ENCODE data around the gene IP6K3.

IP6K3 gene

DNA sequence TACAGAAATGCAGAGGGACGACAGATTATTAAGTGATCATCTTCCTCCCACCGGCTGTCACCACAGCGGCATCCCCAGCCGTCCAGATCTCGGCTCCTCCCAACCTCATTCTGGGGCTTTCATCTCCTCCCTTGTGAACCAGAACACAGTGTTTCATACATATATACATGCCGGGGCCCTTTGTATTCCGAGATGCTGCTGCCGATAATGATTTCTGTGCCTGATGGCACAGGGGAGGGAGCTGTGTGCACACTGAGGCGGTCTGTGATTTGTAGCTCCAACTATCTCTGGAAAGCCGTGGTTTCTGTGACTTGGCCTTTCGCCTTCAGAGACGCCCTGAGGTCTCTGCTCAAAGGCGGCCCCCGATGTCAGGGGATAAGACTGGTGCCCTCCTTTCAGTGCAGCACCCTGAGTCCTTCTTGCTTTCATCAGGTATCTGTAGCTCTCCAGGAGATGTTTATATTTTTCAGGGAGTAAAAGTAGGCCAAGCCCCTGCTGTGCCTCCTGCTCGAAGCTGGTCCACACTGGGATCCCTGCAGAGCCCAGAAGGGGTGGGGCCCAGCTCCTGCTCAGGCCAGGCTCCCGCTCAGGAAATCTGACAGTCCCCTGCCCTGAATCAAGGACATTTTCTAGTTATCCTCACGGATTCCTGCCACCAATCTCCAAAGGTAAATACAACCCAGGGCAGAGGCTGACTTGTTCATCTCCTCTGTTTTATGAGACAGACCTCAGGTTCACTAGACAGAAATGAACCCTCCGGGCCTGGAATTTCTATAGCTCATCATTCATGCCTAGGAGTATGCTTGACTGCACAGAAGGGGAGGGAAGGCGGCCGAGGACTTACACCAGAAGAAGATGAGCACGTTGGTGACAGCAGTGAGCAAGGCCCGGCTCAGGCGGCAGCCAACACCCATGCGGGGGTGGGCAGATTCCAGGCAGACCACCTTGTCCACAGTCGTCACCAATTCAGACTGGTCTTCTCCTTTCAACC lies 31.0 kb upstream of the IP6K3 start:
- no peak for DNase-seq (ENCODE audit: low read depth)

DNA sequence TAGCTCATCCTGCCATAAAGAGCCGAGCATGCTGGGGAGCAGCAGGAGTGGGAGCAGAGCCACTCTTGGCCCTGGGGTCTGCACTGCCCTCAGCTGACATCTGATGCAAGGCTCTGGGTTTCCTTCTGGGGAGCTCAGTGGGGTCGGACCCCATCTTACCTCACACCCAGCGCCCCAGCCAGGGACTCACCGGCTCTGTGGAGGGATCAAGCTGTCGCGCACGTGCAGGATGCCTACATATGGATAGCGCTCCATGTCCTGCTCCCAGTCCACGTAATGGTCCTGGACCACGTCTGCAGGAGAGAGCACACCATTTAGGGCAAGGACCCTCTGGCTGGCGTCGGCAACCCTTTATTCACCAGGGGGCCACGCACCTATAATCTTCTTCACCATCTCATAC lies 30.1 kb upstream of the IP6K3 start:
- DNase-seq (ENCODE audit: low read depth) = no peak

DNA sequence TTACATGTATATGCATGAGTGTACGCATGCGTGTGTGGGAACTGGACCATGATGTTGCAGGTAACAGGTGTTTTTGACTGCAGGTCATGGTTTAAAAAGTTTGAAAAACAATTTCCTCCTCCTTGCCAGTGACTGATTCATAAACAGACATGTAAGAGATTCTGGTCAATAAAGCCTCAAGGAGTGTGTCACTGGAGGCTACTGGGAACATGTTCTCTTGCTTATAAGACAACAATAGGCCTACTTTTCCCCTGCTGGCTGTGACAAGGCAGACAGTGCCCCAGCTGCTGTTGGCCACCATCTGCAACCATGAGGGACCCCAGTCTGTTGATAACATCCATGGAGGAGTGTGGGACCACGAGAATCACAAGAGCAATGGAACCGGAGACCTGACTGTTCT lies 29.5 kb upstream of the IP6K3 start:
- DNase-seq (ENCODE audit: low read depth) = no peak

DNA sequence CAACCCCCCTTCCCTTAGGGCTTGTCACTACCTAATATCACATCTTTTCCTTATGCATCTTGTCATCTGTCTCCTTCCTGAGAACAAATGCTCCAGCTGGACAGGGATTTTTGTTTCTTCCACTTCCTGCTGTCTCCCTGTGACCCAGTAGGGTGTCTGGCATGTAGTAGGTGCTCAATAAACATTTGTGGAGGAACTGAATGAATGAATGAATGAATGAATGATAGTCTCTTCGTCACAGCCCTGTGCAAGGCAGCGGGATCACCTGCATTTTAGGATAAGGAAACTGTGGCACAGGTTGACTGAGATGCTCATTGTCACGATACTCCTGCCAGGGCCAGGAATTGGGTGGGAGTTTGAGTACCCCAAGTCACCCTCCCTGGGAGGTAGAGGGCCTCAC lies 28.1 kb upstream of the IP6K3 start:
- DNase-seq (ENCODE audit: low read depth) = no peak

DNA sequence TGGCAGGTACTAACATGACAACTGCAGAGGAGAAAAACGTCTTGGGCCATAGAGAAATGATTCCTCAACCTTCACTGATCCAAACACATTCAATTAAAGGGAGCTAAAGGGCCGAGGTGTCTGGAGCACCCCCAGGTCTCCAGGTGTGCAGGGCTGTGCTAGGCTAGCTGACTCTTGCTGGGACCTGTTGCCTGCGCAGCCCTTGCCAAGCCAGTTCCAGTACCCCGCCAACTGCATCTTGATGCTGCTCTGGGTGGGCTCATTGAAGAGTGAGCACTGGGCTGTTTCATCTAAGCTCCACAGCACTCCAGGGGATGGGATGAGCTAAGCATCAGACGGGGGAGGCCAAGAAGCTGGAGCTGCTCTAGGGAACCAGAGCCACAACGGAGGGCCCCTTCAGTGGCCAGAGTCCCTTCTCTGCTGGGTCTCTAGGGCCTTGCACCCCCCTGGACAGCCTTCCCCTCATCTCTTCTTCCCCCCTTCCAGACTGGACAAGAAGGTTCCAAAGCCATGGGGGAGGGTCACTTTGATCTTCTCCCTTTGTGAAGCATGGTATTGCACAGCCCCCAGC lies 26.3 kb upstream of the IP6K3 start:
- no peak for DNase-seq (ENCODE audit: low read depth)

DNA sequence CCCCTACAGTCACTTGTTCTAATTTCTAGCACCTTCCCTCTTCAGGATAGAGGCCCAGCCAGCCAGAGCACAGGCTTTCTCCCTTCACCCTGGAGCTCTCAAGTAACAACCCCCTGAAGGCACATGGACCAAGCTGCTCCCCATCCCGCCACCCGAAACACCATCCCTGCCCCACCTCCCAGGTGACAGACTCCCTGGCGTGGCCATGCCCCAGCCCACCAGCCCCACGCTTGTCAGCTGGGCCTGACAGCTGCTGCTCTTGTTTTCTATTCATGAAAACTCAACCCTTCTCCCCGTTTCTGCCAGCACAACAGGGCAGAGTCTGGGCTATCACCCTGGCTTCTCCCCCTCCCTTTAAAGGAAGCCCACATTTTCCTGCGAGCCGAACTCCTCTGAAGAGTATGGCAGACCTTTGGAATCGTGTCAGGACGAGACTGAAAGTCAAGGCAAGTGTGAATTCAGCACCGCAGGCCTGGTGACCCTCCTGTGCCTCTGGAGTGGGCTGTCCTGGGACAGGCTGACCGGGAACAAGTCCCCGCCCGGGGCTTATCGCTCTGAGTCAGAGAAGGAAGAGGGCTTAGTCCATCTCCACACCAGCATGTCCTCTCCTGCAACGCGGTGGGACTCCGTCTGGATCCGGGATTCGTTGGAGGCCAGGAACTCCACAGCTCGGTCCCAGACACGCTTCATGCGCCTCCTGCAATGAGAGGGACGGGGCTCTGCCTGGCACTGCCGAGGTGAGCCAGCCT lies 25.6 kb upstream of the IP6K3 start:
- DNase-seq (ENCODE audit: low read depth) = no peak

DNA sequence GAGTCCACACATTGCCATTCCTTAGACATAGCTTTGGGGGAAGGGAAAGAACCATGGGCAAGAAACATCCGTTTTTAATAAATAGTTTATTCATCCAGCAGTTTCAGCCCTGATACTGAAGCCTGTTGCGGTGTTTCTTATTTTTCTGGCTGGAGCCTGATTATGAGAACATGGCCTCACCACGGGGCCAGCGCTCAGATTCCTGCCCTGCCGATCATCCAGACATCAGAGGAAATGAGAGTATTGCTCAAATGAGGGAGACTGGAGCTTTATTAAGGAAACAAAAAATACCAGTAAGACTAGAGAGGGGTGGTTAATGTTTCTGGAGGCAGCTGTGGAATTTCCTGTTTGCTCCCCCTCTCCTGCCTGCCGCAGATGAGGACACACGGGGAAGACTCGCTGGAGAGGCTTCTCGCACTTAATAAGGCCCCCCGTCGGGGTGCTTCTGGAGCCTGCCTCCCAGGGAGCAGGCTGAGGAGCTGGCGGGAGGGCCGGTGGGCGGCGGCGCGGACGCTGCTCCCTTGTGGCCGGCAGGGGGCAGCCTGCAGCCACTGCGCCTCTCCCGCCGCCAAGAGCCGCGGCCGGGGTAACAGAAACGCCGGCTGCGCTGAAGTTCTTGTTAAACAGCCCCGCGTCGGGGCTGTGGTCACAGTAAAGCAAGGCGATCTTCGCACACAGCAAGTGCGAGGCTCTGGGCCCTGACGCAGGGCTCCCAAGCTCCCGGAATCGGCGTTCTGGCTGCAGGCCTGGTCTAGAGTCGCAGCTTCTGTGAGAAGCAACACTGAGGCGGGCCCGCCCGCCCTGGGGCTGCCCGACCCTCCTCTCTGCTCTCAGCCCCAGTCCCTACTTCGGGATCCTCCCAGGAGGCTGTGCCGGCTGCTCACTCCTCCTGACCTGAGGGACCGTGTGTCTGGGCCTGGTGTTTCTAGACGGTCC lies 24.7 kb upstream of the IP6K3 start:
- DNase-seq (ENCODE audit: low read depth) = peak; percentile 87

DNA sequence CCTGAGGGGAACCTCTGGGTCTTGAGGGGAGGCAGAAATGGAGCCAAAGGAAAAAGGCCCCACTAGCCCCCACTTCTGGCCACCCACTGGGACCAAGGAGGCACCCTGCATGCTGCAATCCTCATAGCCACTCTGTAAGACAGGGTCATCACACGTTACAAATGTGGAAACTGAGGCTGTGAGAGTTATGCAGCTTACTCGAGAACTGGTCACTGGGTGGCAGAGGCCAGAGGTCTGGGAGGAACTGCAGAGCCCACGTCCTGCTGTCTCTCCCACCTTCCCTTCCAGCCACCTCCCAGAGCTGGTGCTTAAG lies 24.1 kb upstream of the IP6K3 start:
- no peak for DNase-seq (ENCODE audit: low read depth)

DNA sequence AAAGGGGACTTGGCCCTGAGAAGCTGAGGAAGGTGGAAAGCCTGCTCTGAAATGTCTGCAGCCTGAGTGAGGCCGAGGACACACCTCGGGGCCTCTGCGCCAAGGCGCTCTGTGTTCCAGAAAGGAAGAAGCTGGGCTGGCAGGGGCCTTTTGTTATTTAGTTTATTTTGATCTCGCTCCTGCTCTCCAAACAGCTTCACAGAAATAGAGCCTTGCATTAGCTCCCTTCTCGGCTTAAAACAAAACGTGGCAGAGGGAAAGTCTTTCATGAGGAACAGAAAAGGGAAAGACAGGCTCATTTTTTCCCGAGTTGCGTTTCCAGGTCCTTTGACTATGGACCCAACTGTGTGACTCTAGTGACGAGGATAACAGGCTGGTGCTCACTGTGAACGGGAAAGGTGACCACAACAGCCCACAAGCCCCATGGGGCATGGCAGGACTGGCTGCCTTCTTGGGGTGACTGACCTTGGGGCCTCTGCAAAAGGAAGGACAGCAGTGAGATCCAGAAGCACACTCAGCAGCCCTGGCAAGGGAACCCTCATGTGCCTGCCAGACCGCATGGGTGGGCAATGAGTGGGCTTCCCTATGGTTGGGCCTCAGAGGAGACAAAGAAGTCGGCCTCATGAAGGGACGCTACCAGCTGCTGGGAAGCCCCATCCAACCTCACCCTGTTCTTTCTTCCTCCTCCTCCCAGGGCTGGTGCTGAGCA lies 23.6 kb upstream of the IP6K3 start:
- no peak for DNase-seq (ENCODE audit: low read depth)

DNA sequence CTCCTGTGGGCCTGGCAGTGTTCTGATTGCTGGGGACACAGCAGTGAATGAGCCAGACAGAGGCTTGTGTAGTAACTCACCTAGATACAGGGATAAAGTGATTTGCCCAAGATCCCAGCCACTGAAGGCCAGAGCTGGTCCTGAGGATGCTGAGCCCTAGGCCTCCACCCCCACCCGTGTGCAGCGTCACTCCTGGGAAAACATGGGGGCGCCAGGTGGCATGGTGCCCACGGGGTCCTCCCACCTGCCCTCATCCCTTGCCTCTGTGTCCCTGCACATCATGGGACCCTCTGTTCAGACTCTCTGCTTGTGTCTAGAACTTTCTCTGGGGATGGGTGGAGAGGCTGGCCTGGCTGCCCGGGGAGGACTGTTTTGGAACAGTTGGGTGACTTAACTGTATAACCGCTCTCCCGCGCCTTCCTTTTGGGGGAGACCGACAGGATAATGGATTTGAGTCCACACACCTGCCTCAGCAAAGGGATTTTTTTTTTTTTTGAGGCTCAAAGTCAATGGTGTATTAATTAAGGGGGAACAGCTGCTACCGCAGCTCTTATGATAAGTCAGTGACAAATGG lies 22.6 kb upstream of the IP6K3 start:
- DNase-seq (ENCODE audit: low read depth) = no peak

DNA sequence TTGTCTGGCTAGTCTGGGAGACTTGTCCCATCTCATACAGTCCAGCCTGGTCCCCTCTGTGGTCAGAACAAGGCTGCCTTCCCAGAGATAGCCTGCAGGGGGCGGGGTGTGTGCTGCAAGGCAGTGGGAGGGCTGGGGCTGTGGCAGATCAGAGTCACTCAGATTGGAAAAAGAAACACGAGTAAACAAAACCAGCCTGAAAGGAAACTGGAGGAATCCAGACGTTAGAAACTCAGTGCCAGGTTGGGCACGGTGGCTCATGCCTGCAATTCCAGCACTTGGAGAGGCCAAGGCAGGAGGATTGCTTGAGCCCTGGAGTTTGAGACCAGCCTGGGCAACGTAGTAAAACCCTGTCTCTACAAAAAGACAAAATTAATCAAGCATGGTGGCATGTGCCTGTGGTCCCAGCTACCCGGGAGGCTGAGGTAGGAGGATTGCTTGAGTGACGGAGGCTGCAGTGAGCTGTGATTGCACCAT lies 22.0 kb upstream of the IP6K3 start:
- peak; percentile 75 for DNase-seq (ENCODE audit: low read depth)

DNA sequence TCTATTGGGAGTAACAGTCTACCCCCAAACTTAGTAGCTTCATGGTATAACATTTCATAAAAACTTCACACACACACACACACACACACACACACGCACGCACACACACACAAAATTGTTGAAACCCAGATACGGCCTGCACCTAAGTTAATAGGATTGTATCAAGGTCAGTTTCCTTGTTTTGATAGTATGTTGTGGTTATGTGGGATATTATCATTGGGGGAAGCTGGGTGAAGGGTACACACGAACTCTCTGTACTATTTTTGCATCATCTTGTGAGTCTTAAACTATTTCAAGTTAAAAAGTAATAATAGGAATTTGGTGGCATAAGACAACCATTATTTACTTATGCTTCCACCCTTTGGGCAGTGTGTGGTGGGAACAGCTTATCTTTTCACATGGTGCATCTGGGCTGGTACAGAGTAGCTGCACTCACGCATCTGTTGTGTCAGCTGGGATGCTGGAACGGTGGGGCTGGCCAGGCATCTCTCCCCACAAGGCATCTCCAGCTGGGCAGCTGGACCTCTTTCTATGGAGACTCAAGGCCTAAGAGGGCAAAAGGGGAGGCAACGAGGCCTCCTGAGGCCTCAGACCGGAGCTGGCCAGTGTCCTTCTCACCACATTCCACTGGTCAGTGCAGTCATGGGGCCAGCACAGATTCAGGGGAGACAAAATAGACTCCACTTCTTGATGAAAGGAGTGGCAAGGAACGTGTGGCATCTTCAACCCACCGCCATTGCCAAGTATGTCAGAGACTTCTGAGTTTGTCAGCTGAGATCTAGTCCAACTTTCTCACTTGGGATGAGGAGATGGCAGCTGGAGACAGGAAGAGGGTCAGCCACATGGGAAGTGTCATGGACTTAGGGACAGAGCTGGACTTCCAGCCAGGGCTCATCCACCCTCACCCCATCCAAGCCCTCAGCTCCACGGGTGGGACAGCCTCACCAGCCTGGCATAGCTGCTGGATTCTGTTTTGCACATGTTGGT lies 20.5 kb upstream of the IP6K3 start:
- DNase-seq (ENCODE audit: low read depth) = no peak

DNA sequence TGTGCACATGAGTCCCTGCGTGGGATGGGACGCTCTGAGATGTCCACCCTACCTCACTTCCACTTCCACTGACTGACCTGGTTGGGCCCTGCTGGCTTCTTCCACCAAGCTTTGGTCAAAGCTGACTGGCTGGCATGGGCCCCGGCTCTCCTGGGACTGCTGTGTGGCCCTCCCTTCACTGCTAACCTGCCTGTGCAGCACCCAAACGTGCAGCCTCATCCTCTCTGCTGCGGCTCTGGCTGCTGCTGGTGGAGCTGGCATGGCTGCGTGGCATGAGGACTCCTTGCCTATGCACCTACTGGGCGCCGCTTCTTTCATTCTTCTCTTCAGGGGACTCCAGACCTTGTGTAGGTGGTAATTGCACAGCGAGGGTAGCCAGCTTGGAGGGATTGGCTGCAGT lies 18.7 kb upstream of the IP6K3 start:
- no peak for DNase-seq (ENCODE audit: low read depth)

DNA sequence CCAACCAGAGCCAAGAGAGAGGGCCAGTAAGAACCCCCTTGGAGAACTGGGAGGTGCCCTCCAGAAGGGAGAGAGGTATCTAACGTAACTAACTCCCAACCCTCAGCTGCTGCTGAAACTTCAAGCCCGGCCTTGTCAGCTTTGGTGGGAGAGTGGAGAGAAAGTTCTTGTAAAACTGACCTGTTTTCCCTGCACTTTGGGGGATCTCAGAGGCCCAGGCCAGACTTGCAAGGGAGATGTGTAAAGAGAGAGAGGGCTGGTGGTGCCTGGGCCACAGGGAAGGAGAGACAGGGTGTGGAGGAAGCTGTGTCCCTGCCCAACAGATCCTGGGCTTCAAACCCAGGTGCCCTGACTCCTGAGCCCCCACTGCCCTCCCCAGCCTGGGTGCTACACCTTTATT lies 17.3 kb upstream of the IP6K3 start:
- DNase-seq (ENCODE audit: low read depth) = no peak

DNA sequence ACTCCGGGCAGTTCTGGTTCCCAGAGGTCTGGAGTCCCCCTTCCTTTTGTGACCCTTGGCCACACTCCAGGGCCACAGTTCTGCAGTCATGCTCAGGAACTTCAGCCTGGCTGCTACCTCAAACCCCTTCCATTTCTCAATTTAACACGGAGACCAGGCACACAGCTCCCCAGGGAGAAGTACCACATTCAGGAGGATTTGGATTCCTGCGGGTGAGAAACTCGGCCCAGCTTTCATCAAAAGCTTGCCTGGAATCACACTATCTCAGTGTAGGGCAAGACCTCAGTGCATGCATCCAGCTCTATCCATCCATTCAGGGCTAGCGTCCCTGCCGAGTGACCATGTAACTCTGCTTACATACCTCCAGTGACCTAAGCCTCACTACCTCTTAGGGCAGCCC lies 16.8 kb upstream of the IP6K3 start:
- DNase-seq (ENCODE audit: low read depth) = no peak

DNA sequence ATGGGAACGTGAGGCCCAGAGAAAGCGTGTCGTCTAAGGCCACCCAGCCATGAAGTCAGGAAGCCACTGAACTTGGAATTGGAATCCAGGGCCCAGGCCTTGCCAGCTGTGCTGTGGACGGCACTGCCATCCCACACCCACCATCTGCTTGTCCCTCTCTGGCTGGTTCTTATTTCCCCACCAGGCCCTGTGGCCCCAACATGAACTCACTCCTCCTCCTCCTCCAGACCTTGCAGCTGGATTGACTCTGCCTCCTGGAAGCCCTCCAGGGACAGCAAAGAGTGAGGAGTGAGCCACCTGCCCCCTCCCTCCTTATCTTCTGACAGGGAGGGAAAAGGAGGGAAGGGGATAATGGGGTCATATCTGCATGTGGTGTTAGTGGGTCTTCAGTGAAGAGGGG lies 16.0 kb upstream of the IP6K3 start:
- no peak for DNase-seq (ENCODE audit: low read depth)

DNA sequence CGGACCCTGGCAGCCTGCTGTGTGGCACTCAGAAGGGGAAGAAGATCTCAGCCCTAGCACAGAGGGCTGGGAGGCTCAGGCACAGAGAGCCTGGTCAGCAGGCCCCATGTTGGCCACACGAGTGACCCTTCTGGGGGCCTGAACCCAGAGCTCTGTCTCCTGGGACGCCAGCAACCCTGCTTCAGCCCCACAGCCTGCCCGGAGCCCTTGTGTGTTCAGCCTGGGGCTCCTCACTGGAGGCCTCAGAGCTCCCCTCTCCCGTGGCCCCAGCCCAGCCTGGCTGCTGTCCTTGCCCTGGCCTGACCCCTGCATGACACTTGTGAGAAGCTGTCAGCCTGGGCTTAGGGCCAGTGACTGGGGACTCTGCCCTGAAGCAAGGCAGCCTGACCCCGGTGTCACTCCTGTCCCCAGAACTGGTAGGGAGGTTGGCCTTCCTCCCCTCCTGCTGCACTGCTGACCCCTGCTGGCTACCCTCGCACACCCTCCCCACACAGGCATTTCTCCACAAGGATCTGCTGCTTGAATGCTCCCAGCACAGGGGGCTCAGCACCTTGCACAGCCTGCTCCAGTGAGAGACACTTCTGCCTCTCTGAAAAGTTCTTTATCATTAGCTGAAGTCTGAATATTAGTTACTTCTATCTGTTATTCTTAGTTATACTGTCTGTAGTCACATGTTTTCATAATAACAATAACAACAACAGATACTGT lies 15.4 kb upstream of the IP6K3 start:
- DNase-seq (ENCODE audit: low read depth) = peak; percentile 37

DNA sequence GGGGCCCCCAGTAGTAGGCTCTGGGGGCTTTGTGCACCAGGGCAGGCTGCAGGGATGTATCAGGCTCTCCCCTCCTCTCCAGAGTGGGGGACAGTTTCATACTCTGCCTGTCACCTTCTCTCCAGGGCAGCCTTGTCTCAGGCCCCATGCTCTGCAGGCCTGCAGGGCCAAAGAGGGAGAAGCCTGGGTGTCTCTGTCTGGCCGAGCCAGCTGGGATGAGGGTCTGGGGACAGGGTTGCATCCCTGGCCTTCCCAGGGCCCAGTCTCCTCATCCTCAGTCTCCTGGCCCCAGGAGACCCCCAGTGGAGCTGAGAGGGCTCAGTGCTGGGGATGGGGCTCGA lies 14.8 kb upstream of the IP6K3 start:
- DNase-seq (ENCODE audit: low read depth) = no peak
